Globus pallidus (tissue), 1 donor: ENCODE measurements around the gene ACSM5.
"Not testable (repeated sequence)": the region's sequence is repeated elsewhere in the genome, so short reads cannot be mapped to it uniquely, and the experiment has no call there.

Source experiments
- DNase-seq: peaks from one replicate; pipeline ENCODE4 v3.0.0-alpha.2; 2015; ENCODE audit warnings: low spot score

ACSM5 gene

DNA sequence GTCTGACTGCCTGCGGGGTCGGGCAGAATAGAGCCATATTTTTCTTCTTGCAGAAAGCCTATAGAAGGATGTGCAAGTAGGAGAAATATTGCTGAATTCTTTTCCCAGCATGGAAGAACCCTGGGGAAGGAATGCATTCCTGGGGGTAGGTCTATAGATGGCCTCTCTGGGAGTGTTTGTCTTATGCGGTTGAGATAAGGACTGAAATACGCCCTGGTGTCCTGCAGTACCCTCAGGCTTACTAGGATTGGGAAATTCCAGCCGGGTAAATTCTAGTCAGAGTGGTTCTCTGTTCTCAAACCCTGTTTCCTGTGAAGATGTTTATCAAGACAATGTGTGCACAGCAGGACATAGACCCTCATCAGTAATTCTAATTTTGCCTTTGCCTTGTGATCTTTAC lies 44.3 kb downstream of the ACSM5 start:
- not testable (repeated sequence) for DNase-seq

- DNase-seq = not testable (repeated sequence)
Observed at GRCh38 chr16:20459227-20459626, 49.9 kb downstream of the ACSM5 start.

GRCh38 chr16:20460313-20460712 lies 51.0 kb downstream of the ACSM5 start:
- not testable (repeated sequence) for DNase-seq

GRCh38 chr16:20468954-20469353 lies 59.6 kb downstream of the ACSM5 start:
- DNase-seq = not testable (repeated sequence)

GRCh38 chr16:20469930-20470329 lies 60.6 kb downstream of the ACSM5 start:
- DNase-seq = not testable (repeated sequence)

DNA sequence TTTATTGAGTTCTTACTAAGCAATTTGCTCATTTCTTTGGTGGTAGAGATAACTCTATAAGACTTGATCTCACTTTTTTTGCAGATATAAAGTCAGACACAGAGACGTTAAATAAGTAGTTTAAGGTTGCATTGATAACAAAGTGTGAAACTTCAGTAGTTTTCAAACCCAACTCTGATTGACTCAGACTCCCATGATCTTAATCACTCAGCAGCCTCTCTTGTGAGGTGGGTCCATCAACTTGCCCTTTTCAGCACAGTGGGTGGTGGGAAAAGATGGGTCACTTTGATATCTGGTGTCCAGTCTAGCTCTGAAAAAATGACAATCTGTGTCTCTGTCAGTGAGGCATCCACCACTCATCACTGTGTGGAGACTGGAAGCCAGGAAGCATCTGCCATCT lies 61.4 kb downstream of the ACSM5 start:
- not testable (repeated sequence) for DNase-seq

- not testable (repeated sequence) for DNase-seq
Observed at GRCh38 chr16:20477188-20477744, 67.9 kb downstream of the ACSM5 start.

DNA sequence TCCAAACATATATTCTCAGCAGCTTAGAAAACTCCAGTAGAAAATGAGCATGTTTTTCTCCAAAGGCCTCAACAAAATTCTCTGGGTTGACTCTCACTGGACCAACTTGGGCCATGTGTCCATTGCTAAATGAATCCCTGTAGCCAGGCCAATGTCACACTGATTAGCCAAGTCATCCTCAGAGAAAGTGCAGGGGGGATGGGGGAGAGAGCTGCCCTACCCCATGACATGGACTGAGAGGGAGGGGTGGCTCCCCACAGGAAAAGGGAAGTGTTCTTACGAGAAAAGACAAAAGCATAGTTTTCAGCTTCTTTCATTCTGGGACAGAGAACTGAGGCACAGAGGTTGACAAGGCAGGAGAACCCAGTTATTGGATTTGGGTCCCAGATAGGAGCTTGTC lies 74.7 kb downstream of the ACSM5 start:
- DNase-seq = not testable (repeated sequence)

- no peak for DNase-seq
Observed at GRCh38 chr16:20484726-20485125, 75.4 kb downstream of the ACSM5 start.

DNA sequence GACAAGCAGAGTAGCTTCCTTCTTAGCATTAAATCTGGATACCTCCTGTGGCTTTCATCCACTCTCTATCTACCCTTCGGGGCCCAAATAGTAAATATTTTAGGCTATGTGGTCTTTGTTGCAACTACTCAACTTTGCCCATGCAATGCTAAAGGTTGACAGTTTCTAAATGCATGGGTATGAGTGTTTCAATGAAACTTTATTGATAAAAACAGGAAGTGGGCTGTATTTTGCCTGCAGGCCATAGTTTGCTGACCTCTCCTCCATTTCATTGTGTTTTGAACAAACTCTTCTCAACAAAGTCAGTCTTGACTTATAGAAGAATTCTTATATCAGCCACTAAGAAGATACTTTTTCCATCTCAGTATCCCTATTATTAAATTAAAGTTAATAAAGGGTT lies 76.1 kb downstream of the ACSM5 start:
- DNase-seq = no peak
